GM12875 (cell line): ENCODE results near the gene TMEM178B.

Experiments
- H3K4me3 ChIP-seq: one replicate; pipeline ENCODE4 v1.5.1; 2011; ENCODE audit warnings: low read depth, low read length, control low read depth
- TF ChIP-seq, protein P1 (sequence below): IDR thresholded peaks from 2 replicates; pipeline ENCODE4 v1.5.1; 2011; ENCODE audit warnings: low read depth, mild to moderate bottlenecking, control low read depth, inconsistent platforms, low read length, moderate library complexity, borderline replicate concordance; ENCODE audit not compliant: insufficient read depth

The TMEM178B gene

DNA sequence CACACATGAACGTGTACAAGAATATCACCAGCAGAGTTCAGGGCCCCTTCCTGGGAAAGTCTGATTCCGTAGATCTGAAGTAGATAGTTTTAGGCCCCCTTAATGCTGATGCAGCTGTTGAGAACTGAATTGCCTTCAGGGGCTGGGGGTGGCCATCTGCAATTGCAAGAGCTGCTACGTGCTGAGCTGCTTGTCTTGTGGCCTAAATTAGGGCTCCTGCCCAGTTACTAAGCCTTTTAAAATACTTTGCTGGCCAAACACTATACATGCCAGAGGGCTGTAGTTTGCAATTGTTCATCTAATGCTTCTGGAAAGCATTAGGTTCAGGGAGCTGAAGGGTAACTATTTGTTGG, 71.7 kb downstream of the TMEM178B start:
- TF ChIP-seq, protein P1, sequence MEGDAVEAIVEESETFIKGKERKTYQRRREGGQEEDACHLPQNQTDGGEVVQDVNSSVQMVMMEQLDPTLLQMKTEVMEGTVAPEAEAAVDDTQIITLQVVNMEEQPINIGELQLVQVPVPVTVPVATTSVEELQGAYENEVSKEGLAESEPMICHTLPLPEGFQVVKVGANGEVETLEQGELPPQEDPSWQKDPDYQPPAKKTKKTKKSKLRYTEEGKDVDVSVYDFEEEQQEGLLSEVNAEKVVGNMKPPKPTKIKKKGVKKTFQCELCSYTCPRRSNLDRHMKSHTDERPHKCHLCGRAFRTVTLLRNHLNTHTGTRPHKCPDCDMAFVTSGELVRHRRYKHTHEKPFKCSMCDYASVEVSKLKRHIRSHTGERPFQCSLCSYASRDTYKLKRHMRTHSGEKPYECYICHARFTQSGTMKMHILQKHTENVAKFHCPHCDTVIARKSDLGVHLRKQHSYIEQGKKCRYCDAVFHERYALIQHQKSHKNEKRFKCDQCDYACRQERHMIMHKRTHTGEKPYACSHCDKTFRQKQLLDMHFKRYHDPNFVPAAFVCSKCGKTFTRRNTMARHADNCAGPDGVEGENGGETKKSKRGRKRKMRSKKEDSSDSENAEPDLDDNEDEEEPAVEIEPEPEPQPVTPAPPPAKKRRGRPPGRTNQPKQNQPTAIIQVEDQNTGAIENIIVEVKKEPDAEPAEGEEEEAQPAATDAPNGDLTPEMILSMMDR, result no peak
- no peak overlapping the region for H3K4me3 ChIP-seq

- TF ChIP-seq, protein P1, result no peak
- no peak overlapping the region for H3K4me3 ChIP-seq
These were observed 73.6 kb downstream of the TMEM178B start for GRCh38 chr7:141147482-141147881.

DNA sequence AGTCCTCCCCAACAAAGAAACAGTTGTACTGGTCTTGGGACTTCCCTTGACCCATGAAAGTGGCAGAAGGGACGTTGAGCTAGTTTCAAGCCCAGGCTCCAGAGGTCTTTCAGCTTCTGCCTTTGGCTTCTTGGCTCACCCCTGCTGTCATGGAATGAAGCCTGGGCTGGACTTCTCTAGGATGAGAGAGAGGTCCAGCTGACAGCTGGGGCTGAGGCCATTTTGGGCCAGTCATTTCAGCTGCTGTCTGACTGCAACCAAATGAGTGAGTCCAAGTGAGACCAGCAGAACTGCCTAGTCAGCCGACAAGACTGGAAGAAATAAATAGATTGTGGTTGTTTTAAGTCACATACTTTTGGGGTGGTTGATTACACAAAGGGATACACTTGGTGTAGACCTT, 76.6 kb downstream of the TMEM178B start:
- H3K4me3 ChIP-seq, result no peak overlapping the region
- TF ChIP-seq, protein P1, result no peak

- H3K4me3 ChIP-seq, result no peak overlapping the region
- TF ChIP-seq, protein P1, result no peak
These were observed 77.9 kb downstream of the TMEM178B start for GRCh38 chr7:141151746-141152145.

- TF ChIP-seq, protein P1, result no peak
- H3K4me3 ChIP-seq, result no peak overlapping the region
These were observed 79.4 kb downstream of the TMEM178B start for GRCh38 chr7:141153231-141153630.

DNA sequence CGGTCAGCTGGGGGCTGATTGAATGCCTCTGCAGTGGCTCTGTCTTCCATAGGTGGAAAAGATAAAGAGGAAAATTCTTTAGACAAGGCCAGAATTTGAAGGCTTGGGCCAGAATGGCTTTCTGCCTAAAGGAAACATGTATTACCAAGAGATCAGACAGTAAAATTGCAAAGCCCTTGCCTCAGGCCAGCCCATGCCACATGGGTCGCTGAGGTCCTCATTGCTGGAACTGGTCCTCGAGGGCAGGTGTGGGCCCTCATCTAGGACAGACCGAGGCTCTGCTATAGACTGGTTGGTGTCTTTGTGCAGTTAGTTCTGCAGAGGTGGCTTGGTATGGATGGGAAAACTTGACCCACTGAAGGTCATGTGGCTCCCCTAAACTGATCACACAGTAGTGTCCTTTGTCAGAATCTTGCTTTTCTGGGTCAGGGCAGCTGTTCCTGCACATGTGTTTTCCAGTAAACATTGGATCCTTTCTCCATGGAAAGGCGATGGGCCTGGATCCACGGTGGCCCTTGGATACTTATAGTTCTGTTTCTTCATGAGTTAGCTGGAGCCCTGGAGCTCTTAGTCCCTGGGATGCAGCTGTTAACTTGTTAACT, 80.4 kb downstream of the TMEM178B start:
- TF ChIP-seq, protein P1, result no peak
- H3K4me3 ChIP-seq, result no peak overlapping the region

DNA sequence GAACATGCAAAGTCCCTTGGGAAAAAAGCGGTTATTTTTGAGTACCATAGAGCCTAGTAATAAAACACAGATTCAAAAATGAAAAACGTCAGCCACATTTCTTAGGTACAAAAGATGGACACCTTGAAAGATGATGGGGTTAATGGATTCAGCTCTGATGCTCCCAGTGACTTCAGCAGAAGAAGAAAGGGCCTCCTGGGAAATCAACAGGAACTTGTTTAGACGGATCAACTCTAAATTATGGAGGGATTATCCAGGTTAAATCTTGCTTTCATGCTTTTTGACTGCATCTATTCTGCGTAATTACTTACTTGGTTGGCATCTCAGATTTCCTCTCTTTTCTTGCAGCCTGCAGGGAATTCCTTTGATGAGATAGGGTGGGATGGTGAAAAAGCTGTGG, 82.5 kb downstream of the TMEM178B start:
- TF ChIP-seq, protein P1, result no peak
- no peak overlapping the region for H3K4me3 ChIP-seq
